Measurements from ENCODE around the gene LINC01488. TPM values are rescaled to one million over a fixed set of nuclear protein-coding genes. Genes with fewer than 3 reads are reported as not detected.

The LINC01488 gene
- total and polyA plus RNA-seq, 2 donors (not counting 1 experiment from before 2014, with no cell fraction given): not detected

DNA sequence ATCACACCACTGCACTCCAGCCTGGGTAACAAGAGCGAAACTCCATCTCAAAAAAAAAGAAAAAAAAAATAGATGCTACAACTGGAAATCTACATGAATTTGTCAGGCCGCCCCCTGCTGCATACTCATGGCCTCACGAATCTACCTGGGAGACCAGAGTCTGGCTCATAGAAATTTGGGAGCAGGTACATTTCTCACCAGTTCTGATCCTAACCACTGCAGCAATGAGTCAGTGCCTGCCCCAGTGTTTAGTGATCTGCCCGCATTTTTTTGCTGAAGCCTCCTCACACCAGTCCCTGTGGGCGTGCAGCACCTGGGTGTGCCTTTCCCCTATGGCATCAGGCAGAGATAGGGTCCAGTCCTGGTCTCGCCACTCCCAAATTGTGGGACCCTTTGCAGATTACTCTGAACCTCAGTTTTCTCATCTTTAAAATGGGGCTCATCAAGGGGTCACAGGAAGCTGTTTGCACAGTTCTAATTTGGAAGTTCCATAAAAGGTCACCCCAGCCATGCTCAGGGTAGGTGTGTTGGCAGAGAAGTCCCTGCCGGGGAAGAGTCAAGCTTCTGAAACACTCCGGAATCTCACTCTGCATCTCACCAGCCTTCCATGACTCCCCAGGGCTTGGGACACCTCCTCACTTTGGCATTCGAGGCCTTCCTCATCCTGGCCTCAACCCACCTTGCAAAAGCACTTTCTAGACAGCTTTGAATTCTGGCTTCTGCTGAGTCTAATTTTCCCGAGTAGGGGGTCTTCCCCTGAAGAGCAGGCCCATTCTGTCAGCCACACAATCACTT, 39.3 kb upstream of the LINC01488 start:
- Mint-ChIP-seq H3K9me3 (ENCODE audit: insufficient read depth) (no peaks in the 10 kb centered on the region), H3K4me1 (peaks cover 16% of the 10 kb centered on the region), H3K27me3 (no peaks in the 10 kb centered on the region), H3K27ac (no peak overlapping the region), H3K4me3 (no peak overlapping the region)
- intact Hi-C loops (cut with micrococcal nuclease): no loop called here
- peaks cover 0 to under 1% (median 0%) of the 10 kb centered on the region in 4 experiments for H3K27me3 ChIP-seq (replicated peaks in 1 of 4; ENCODE audit: control extremely low read depth in 1 of 4, control insufficient read depth in 3 of 4, insufficient read depth in 4 of 4, low read length in 3 of 4)
- H3K36me3 ChIP-seq (replicated peaks in 1 of 2; ENCODE audit: control extremely low read depth in 1 of 2, control insufficient read depth in 1 of 2, extremely low read depth in 1 of 2, insufficient read depth in 2 of 2, low read length in 1 of 2): no peaks in the 10 kb centered on the region
- H3K27ac ChIP-seq (ENCODE audit: low read length in 2 of 2): no peak overlapping the region
- no peaks in the 10 kb centered on the region for H3K79me2 ChIP-seq (ENCODE audit: control insufficient read depth, insufficient read depth, low read length)
- H2AFZ ChIP-seq (ENCODE audit: insufficient read depth, low read depth, low read length, poor library complexity, severe bottlenecking): no peak overlapping the region
- 89% methylated on average over 8 of the region's 10 CpGs for WGBS (ENCODE audit: insufficient coverage)
- H3K9me3 ChIP-seq (ENCODE audit: control extremely low read depth in 1 of 3, control insufficient read depth in 2 of 3, insufficient read depth in 1 of 3, low read length in 2 of 3): no peaks in the 10 kb centered on the region
- no peak overlapping the region for H3K9ac ChIP-seq (ENCODE audit: low read length)
- POLR2A ChIA-PET: no interaction called here
- ATAC-seq (ENCODE audit: low read depth) (no peak), DNase-seq (no peak)
- no peak for TF ChIP-seq EZH2 (IDR thresholded peaks at IDR 0.05; ENCODE audit: borderline replicate concordance, insufficient read depth, low read depth, low read length, poor library complexity, severe bottlenecking)
- TF ChIP-seq, protein P1, sequence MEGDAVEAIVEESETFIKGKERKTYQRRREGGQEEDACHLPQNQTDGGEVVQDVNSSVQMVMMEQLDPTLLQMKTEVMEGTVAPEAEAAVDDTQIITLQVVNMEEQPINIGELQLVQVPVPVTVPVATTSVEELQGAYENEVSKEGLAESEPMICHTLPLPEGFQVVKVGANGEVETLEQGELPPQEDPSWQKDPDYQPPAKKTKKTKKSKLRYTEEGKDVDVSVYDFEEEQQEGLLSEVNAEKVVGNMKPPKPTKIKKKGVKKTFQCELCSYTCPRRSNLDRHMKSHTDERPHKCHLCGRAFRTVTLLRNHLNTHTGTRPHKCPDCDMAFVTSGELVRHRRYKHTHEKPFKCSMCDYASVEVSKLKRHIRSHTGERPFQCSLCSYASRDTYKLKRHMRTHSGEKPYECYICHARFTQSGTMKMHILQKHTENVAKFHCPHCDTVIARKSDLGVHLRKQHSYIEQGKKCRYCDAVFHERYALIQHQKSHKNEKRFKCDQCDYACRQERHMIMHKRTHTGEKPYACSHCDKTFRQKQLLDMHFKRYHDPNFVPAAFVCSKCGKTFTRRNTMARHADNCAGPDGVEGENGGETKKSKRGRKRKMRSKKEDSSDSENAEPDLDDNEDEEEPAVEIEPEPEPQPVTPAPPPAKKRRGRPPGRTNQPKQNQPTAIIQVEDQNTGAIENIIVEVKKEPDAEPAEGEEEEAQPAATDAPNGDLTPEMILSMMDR (IDR thresholded peaks at IDR 0.05): no peak
- H3K4me1 ChIP-seq (ENCODE audit: control insufficient read depth in 2 of 2, insufficient read depth in 2 of 2, low read length in 2 of 2): peaks cover 14 to 17% of the 10 kb centered on the region in 2 donors
- CTCF ChIA-PET: no interaction called here
- H4K20me1 ChIP-seq (ENCODE audit: control insufficient read depth, insufficient read depth, low read length, poor library complexity, severe bottlenecking): no peaks in the 10 kb centered on the region
- H3K4me3 ChIP-seq (ENCODE audit: control extremely low read depth in 1 of 5, extremely low read depth in 1 of 5, insufficient read depth in 1 of 5, low read depth in 2 of 5, low read length in 4 of 5): no peak overlapping the region
- no peak overlapping the region for H3K4me2 ChIP-seq (replicated peaks; ENCODE audit: low read depth, low read length, poor library complexity, severe bottlenecking)

DNA sequence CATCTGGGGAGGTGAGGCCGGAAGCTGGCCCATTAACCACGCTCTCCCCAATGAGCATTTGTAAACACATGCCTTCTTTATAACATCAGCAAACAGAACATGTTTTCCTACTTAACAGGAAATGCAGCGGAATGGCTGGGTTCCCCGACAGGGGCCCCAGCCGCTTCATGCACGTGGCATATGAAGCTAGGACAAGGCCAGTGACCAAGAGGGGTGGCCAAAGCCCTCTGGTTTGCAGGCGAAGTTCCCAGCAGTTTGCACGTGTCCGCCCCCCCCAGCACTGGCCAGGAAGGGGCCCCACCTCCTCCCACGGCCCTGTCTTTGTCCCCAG, 38.7 kb upstream of the LINC01488 start:
- Mint-ChIP-seq H3K27ac (no peak overlapping the region), H3K9me3 (ENCODE audit: insufficient read depth) (no peaks in the 10 kb centered on the region), H3K4me1 (peaks cover 16% of the 10 kb centered on the region), H3K27me3 (no peaks in the 10 kb centered on the region), H3K4me3 (no peak overlapping the region)
- Histone ChIP-seq H3K9ac (ENCODE audit: low read length) (peak overlapping the region; percentile 59), H3K79me2 (ENCODE audit: control insufficient read depth, insufficient read depth, low read length) (no peaks in the 10 kb centered on the region), H3K36me3 (replicated peaks in 1 of 2; ENCODE audit: control extremely low read depth in 1 of 2, control insufficient read depth in 1 of 2, extremely low read depth in 1 of 2, insufficient read depth in 2 of 2, low read length in 1 of 2) (no peaks in the 10 kb centered on the region), H3K9me3 (ENCODE audit: control extremely low read depth in 1 of 3, control insufficient read depth in 2 of 3, insufficient read depth in 1 of 3, low read length in 2 of 3) (no peaks in the 10 kb centered on the region), H3K27me3 (replicated peaks in 1 of 4; ENCODE audit: control extremely low read depth in 1 of 4, control insufficient read depth in 3 of 4, insufficient read depth in 4 of 4, low read length in 3 of 4) (peaks cover 0 to 2% (median 0%) of the 10 kb centered on the region in 4 experiments), H4K20me1 (ENCODE audit: control insufficient read depth, insufficient read depth, low read length, poor library complexity, severe bottlenecking) (no peaks in the 10 kb centered on the region), H3K27ac (ENCODE audit: low read length in 2 of 2) (no peak overlapping the region), H3K4me3 (ENCODE audit: control extremely low read depth in 1 of 5, extremely low read depth in 1 of 5, insufficient read depth in 1 of 5, low read depth in 2 of 5, low read length in 4 of 5) (no peak overlapping the region), H2AFZ (ENCODE audit: insufficient read depth, low read depth, low read length, poor library complexity, severe bottlenecking) (no peak overlapping the region), H3K4me2 (replicated peaks; ENCODE audit: low read depth, low read length, poor library complexity, severe bottlenecking) (peak overlapping the region; percentile 85), H3K4me1 (ENCODE audit: control insufficient read depth in 2 of 2, insufficient read depth in 2 of 2, low read length in 2 of 2) (peaks cover 14 to 17% of the 10 kb centered on the region in 2 donors)
- 70% methylated on average over 10 of the region's 10 CpGs for WGBS (ENCODE audit: insufficient coverage)
- intact Hi-C loops (cut with micrococcal nuclease): loop anchor here (1.0 kb wide), 1 partner anchor 144 kb away; no protein-coding TSS in a partner anchor
- DNase-seq (no peak), ATAC-seq (ENCODE audit: low read depth) (no peak)
- TF ChIP-seq, protein P1 (IDR thresholded peaks at IDR 0.05): no peak
- no peak for TF ChIP-seq EZH2 (IDR thresholded peaks at IDR 0.05; ENCODE audit: borderline replicate concordance, insufficient read depth, low read depth, low read length, poor library complexity, severe bottlenecking)
- CTCF ChIA-PET: no interaction called here
- POLR2A ChIA-PET: no interaction called here

All from B cell (primary cell).